ENCODE results near the gene MRPL12. TPM values are rescaled to one million over a fixed set of nuclear protein-coding genes. Genes with fewer than 3 reads are reported as not detected.

Gene MRPL12
- total and polyA plus RNA-seq, 2 of the 13 experiments (the other 11 are each of a cell fraction or from before 2014, with no cell fraction given): 39.1 to 94.1 TPM

DNA sequence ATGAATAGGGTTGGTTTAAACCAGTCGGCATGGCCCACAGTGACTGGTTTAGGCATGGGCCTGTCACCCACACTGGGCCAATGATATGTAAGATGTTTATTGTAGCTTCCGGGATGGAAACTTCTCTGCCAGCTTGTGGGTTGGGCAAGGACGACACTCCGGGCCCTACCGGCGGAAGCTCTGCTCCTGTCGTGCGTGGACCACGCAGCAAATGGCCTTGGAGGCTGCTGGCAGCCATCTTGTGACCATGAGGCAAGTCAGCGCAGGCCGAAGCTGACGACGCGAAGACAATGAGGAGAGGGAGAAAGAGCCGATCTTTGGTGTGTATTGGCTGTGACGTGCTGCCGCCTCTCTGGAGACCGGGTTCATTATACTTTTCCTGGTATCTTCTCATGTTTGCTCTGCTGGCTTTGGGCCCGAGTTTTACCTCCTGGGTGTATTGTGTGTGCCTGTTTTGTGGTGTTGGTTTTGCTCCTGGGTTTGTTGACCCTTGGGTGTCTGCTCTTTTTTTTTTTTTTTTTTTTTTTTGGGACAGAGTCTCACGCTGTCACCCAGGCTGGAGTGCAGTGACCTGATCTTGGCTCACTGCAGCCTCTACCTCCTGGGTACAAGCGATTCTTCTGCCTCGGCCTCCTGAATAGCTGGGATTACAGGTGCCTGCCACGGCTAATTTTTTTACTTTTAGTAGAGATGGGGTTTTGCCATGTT is 24.3 kb downstream of the MRPL12 start (continued):
- TF ChIP-seq MEIS2 (CRISPR knock-in tag; IDR thresholded peaks at IDR 0.05): peak; percentile 94
- TF ChIP-seq ZNF432 (CRISPR knock-in tag; IDR thresholded peaks at IDR 0.05; ENCODE audit: borderline replicate concordance): 0 out of 2 replicates have a peak, but pooled peaks have one; percentile 89
- TF ChIP-seq SALL1 (CRISPR knock-in tag; IDR thresholded peaks at IDR 0.05): peak; percentile 99
- TF ChIP-seq ZNF569 (CRISPR knock-in tag; IDR thresholded peaks at IDR 0.05; ENCODE audit: borderline replicate concordance): 0 out of 2 replicates have a peak, but pooled peaks have one; percentile 62
- TF ChIP-seq, protein P1, sequence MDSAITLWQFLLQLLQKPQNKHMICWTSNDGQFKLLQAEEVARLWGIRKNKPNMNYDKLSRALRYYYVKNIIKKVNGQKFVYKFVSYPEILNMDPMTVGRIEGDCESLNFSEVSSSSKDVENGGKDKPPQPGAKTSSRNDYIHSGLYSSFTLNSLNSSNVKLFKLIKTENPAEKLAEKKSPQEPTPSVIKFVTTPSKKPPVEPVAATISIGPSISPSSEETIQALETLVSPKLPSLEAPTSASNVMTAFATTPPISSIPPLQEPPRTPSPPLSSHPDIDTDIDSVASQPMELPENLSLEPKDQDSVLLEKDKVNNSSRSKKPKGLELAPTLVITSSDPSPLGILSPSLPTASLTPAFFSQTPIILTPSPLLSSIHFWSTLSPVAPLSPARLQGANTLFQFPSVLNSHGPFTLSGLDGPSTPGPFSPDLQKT (CRISPR knock-in tag; IDR thresholded peaks at IDR 0.05; ENCODE audit: borderline replicate concordance): peak; percentile 79; the same call in 1 of the 2 replicates
- TF ChIP-seq, protein P2, sequence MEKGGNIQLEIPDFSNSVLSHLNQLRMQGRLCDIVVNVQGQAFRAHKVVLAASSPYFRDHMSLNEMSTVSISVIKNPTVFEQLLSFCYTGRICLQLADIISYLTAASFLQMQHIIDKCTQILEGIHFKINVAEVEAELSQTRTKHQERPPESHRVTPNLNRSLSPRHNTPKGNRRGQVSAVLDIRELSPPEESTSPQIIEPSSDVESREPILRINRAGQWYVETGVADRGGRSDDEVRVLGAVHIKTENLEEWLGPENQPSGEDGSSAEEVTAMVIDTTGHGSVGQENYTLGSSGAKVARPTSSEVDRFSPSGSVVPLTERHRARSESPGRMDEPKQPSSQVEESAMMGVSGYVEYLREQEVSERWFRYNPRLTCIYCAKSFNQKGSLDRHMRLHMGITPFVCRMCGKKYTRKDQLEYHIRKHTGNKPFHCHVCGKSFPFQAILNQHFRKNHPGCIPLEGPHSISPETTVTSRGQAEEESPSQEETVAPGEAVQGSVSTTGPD (CRISPR knock-in tag; IDR thresholded peaks at IDR 0.05): peak; percentile 84; the same call in 1 of the 2 replicates
- no peak for TF ChIP-seq THYN1 (CRISPR knock-in tag; IDR thresholded peaks at IDR 0.05; ENCODE audit: borderline replicate concordance, low read depth)
- peak; percentile 88; the same call in 1 of the 2 replicates for TF ChIP-seq ZSCAN25 (CRISPR knock-in tag; IDR thresholded peaks at IDR 0.05)
- TF ChIP-seq EHMT2 (IDR thresholded peaks at IDR 0.05; ENCODE audit: borderline replicate concordance, low read depth, low read length): peak; percentile 75
- peak; percentile 95 for TF ChIP-seq ISX (CRISPR knock-in tag; conservative IDR thresholded peaks at IDR 0.05)
- peak; percentile 93 for TF ChIP-seq CBFB (CRISPR knock-in tag; IDR thresholded peaks at IDR 0.05)
- 0 out of 2 replicates have a peak, but pooled peaks have one; percentile 74 for TF ChIP-seq SIX4 (CRISPR knock-in tag; IDR thresholded peaks at IDR 0.05)
- TF ChIP-seq, protein P3, sequence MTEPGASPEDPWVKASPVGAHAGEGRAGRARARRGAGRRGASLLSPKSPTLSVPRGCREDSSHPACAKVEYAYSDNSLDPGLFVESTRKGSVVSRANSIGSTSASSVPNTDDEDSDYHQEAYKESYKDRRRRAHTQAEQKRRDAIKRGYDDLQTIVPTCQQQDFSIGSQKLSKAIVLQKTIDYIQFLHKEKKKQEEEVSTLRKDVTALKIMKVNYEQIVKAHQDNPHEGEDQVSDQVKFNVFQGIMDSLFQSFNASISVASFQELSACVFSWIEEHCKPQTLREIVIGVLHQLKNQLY (CRISPR knock-in tag; IDR thresholded peaks at IDR 0.05): peak; percentile 84
- TF ChIP-seq, protein P4, sequence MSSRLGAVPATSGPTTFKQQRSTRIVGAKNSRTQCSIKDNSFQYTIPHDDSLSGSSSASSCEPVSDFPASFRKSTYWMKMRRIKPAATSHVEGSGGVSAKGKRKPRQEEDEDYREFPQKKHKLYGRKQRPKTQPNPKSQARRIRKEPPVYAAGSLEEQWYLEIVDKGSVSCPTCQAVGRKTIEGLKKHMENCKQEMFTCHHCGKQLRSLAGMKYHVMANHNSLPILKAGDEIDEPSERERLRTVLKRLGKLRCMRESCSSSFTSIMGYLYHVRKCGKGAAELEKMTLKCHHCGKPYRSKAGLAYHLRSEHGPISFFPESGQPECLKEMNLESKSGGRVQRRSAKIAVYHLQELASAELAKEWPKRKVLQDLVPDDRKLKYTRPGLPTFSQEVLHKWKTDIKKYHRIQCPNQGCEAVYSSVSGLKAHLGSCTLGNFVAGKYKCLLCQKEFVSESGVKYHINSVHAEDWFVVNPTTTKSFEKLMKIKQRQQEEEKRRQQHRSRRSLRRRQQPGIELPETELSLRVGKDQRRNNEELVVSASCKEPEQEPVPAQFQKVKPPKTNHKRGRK (CRISPR knock-in tag; IDR thresholded peaks at IDR 0.05): peak; percentile 69; the same call in 1 of the 2 replicates
- TF ChIP-seq POLR2A (IDR thresholded peaks at IDR 0.05; ENCODE audit: insufficient read depth in 1 of 2, low read depth in 2 of 2, low read length in 2 of 2): peak; percentile 61 to 73
- TF ChIP-seq ZNF891 (CRISPR knock-in tag; IDR thresholded peaks at IDR 0.05): peak; percentile 99
- TF ChIP-seq, protein P5, sequence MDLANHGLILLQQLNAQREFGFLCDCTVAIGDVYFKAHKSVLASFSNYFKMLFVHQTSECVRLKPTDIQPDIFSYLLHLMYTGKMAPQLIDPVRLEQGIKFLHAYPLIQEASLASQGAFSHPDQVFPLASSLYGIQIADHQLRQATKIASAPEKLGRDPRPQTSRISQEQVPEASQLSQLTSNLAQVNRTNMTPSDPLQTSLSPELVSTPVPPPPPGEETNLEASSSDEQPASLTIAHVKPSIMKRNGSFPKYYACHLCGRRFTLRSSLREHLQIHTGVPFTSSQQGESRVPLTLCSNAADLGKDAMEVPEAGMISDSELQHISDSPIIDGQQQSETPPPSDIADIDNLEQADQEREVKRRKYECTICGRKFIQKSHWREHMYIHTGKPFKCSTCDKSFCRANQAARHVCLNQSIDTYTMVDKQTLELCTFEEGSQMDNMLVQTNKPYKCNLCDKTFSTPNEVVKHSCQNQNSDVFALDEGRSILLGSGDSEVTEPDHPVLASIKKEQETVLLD (CRISPR knock-in tag; IDR thresholded peaks at IDR 0.05; ENCODE audit: low read depth): peak; percentile 94
- peak; percentile 88; the same call in 1 of the 2 replicates for TF ChIP-seq ZNF816 (CRISPR knock-in tag; IDR thresholded peaks at IDR 0.05; ENCODE audit: borderline replicate concordance)
- TF ChIP-seq PAWR (CRISPR knock-in tag; IDR thresholded peaks at IDR 0.05; ENCODE audit: borderline replicate concordance): peak; percentile 91; the same call in 1 of the 2 replicates
- no peak for TF ChIP-seq ZNF672 (CRISPR knock-in tag; IDR thresholded peaks at IDR 0.05)

All from HepG2 (cell line).